HCT116 (cell line): ENCODE measurements around the gene CCDC70.

ENCODE experiments used
- ATF3 ChIP-seq: IDR thresholded peaks from 2 replicates; pipeline ENCODE4 v1.6.1; 2012
- CTCF ChIP-seq, 3 experiments: fragments of 200-600 bp in 1 of 3; sonication (generic) in 1 of 3; IDR thresholded peaks in 2 of 3; conservative IDR thresholded peaks in 1 of 3; 2 replicates each; pipeline ENCODE4 v1.5.1; 2012 to 2017; ENCODE audit warnings: low read depth in 2 of 3, low read length in 2 of 3, antibody characterized with exemption in 1 of 3, borderline replicate concordance in 1 of 3, control low read depth in 1 of 3, mild to moderate bottlenecking in 1 of 3, mixed read lengths in 1 of 3, mixed run types in 1 of 3, moderate library complexity in 1 of 3; ENCODE audit not compliant: insufficient read depth in 1 of 3
- POLR2A ChIP-seq: IDR thresholded peaks from 2 replicates; pipeline ENCODE4 v1.7.0; 2011; ENCODE audit warnings: borderline replicate concordance; ENCODE audit not compliant: insufficient read depth, insufficient read length; ENCODE audit errors: extremely low read depth

GRCh38 chr13:51883226-51883600 lies 21.4 kb downstream of the CCDC70 start:
- TF ChIP-seq ATF3 (no peak), CTCF (IDR thresholded peaks at IDR 0.05 in 2 of 3, conservative IDR thresholded peaks at IDR 0.05 in 1 of 3; ENCODE audit: borderline replicate concordance in 1 of 3, insufficient read depth in 1 of 3, low read depth in 2 of 3, low read length in 2 of 3) (no peak), POLR2A (no peak)
